K562 (cell line): ENCODE results near the gene STAB1. TPM values are rescaled to one million over a fixed set of nuclear protein-coding genes. Genes with fewer than 3 reads are reported as not detected.

Experiments used
- ATAC-seq: fragments of 200-7000 bp; cut with Tn5 transposase; 3 replicates; pipeline ENCODE4 v1.9.1; 2020; ENCODE audit warnings: moderate library complexity
- BruUV-seq: library from RNA; stranded (reverse); fragments of 400-500 nt; replicated peaks from 2 replicates; lab custom pipeline; 2021; lab: Mats Ljungman, UMichigan
- CTCF ChIA-PET: fragments of 300-600 bp; formaldehyde crosslinking; extraction: SDS; loops from one replicate; lab custom pipeline; 2021; ENCODE audit warnings: low intra/inter-chr PET ratio; lab: Yijun Ruan, JAX
- POLR2A ChIA-PET: fragments of 300-600, 350-650 bp; sonication (Branson Sonifier 250); formaldehyde crosslinking; extraction: SDS; loops from one replicate; lab custom pipeline; 2021; ENCODE audit warnings: antibody characterized with exemption, inconsistent platforms; lab: Yijun Ruan, JAX
- DNase-seq, 4 experiments: peaks; one replicate each; pipeline versions ENCODE4 v3.0.0 to v3.0.0-alpha.2; 2011 to 2018; ENCODE audit warnings: low spot score in 3 of 4, mixed read lengths in 3 of 4; ENCODE audit errors: extremely low read depth in 1 of 4
- FAIRE-seq: peaks from 2 replicates; lab custom pipeline; 2011; peaks lifted over from hg19 to GRCh38; lab: Jason Lieb, UNC
- H2AFZ ChIP-seq: 2 replicates; pipeline ENCODE4 v1.6.0; 2011; ENCODE audit warnings: low read depth, low read length, control low read depth, inconsistent platforms
- H3K27ac ChIP-seq: fragments of 200-600 bp; 3 replicates; pipeline ENCODE4 v1.8.0; 2011; ENCODE audit warnings: low read depth, mild to moderate bottlenecking, control low read depth, inconsistent platforms, low read length, moderate library complexity, mixed read lengths; ENCODE audit errors: extremely low read depth
- H3K27me3 ChIP-seq, 2 experiments: fragments of 300-600 bp in 1 of 2; 2 replicates in 1 of 2; 3 replicates in 1 of 2; pipeline versions ENCODE4 v1.6.0 to v1.8.0; 2011; ENCODE audit warnings: inconsistent platforms in 2 of 2, low read length in 2 of 2, mild to moderate bottlenecking in 1 of 2, mixed read lengths in 1 of 2, moderate library complexity in 1 of 2; ENCODE audit not compliant: control insufficient read depth in 2 of 2, insufficient read depth in 2 of 2
- H3K36me3 ChIP-seq: fragments of 300-600 bp; 3 replicates; pipeline ENCODE4 v1.8.0; 2011; ENCODE audit warnings: mild to moderate bottlenecking, low read length, inconsistent platforms; ENCODE audit not compliant: control insufficient read depth, insufficient read depth
- H3K4me1 ChIP-seq, 2 experiments: fragments of 200-600 bp in 1 of 2; replicated peaks in 1 of 2; 2 replicates in 1 of 2; 3 replicates in 1 of 2; pipeline versions ENCODE4 v1.5.1 to v1.8.0; 2011; ENCODE audit warnings: inconsistent platforms in 2 of 2, low read length in 2 of 2, mild to moderate bottlenecking in 1 of 2, mixed read lengths in 1 of 2, moderate library complexity in 1 of 2; ENCODE audit not compliant: control insufficient read depth in 2 of 2, insufficient read depth in 2 of 2
- H3K4me2 ChIP-seq: 2 replicates; pipeline ENCODE4 v1.6.1; 2011; ENCODE audit warnings: low read length, control low read depth, inconsistent platforms, mixed read lengths; ENCODE audit not compliant: insufficient read depth
- H3K4me3 ChIP-seq: fragments of 200-600 bp; sonication (generic), shearing (Covaris generic); 2 replicates; pipeline ENCODE4 v1.5.1; 2016; ENCODE audit warnings: control low read depth, inconsistent platforms
- H3K79me2 ChIP-seq: fragments of 200-600 bp; 3 replicates; pipeline ENCODE4 v1.8.0; 2011; ENCODE audit warnings: low read length, inconsistent platforms; ENCODE audit not compliant: control insufficient read depth, insufficient read depth
- H3K9ac ChIP-seq, 2 experiments: 2 replicates each; pipeline versions ENCODE4 v1.6.0 to v1.6.1; 2011; ENCODE audit warnings: low read depth in 2 of 2, low read length in 2 of 2, control low read depth in 1 of 2, inconsistent platforms in 1 of 2, mild to moderate bottlenecking in 1 of 2, mixed read lengths in 1 of 2; ENCODE audit not compliant: insufficient read depth in 1 of 2
- H3K9me1 ChIP-seq: one replicate; pipeline ENCODE4 v1.6.0; 2011; ENCODE audit warnings: inconsistent platforms, mild to moderate bottlenecking, low read length, moderate library complexity; ENCODE audit not compliant: control insufficient read depth, insufficient read depth
- H3K9me3 ChIP-seq: replicated peaks from 2 replicates; pipeline ENCODE4 v1.5.1; 2011; ENCODE audit warnings: low read depth, low read length, inconsistent platforms; ENCODE audit not compliant: control insufficient read depth, insufficient read depth
- H4K20me1 ChIP-seq: replicated peaks from 2 replicates; pipeline ENCODE4 v1.6.1; 2011; ENCODE audit warnings: low read length, inconsistent platforms, mixed read lengths; ENCODE audit not compliant: control insufficient read depth, insufficient read depth
- CHD4 ChIP-seq: fragments of 200-600 bp; sonication (generic); IDR thresholded peaks from 3 replicates; pipeline ENCODE4 v1.6.1; 2012; ENCODE audit warnings: low read depth, mild to moderate bottlenecking, mixed read lengths, low read length, inconsistent platforms; ENCODE audit not compliant: insufficient read depth, insufficient replicate concordance, poor library complexity, severe bottlenecking
- CXXC5 ChIP-seq: fragments of 250-450 bp; sonication (Bioruptor Pico); IDR thresholded peaks from 2 replicates; pipeline ENCODE4 v1.8.0; 2022; ENCODE audit warnings: inconsistent platforms, mild to moderate bottlenecking, moderate library complexity
- GABPB1 ChIP-seq: sonication (generic); formaldehyde crosslinking; IDR thresholded peaks from 2 replicates; pipeline ENCODE4 v1.8.0; 2022; ENCODE audit warnings: mild to moderate bottlenecking, missing genetic modification reagents
- GATAD2A ChIP-seq: fragments of 450-650 bp; IDR thresholded peaks from 2 replicates; pipeline ENCODE4 v1.6.1; 2017
- HDAC6 ChIP-seq: IDR thresholded peaks from 2 replicates; pipeline ENCODE4 v1.6.1; 2012; ENCODE audit warnings: low read depth, mild to moderate bottlenecking, control low read depth, inconsistent platforms, low read length, moderate library complexity
- POU5F1 ChIP-seq: fragments of 150-350 bp; IDR thresholded peaks from 2 replicates; pipeline ENCODE4 v1.6.1; 2014; ENCODE audit warnings: borderline replicate concordance, low read length, low read depth, mild to moderate bottlenecking; ENCODE audit not compliant: partially characterized antibody
- RNF2 ChIP-seq: sonication (generic); IDR thresholded peaks from 2 replicates; pipeline ENCODE4 v1.6.1; 2016
- SAFB2 ChIP-seq: fragments of 200-400 bp; formaldehyde crosslinking; IDR thresholded peaks from 2 replicates; pipeline ENCODE4 v1.6.1; 2018; ENCODE audit warnings: borderline replicate concordance, low read length, low read depth, moderate library complexity; ENCODE audit not compliant: severe bottlenecking
- TAF1 ChIP-seq: IDR thresholded peaks from 2 replicates; pipeline ENCODE4 v1.6.1; 2011; ENCODE audit warnings: mild to moderate bottlenecking, low read length, moderate library complexity; ENCODE audit not compliant: insufficient read depth, control insufficient read depth, severe bottlenecking; ENCODE audit errors: extremely low read depth
- TBL1XR1 ChIP-seq, 2 experiments: IDR thresholded peaks; 2 replicates each; pipeline ENCODE4 v1.6.1; 2012; ENCODE audit warnings: improper control_type of control experiment in 2 of 2, low read length in 2 of 2, mild to moderate bottlenecking in 1 of 2
- ZNF263 ChIP-seq: sonication (generic); formaldehyde crosslinking; IDR thresholded peaks from 2 replicates; pipeline ENCODE4 v1.8.0; 2022; ENCODE audit warnings: mild to moderate bottlenecking, missing genetic modification reagents, borderline replicate concordance
- ZNF324 ChIP-seq: fragments of 250-450 bp; sonication (Bioruptor Pico); IDR thresholded peaks from 2 replicates; pipeline ENCODE4 v1.4.0; 2020; ENCODE audit warnings: mild to moderate bottlenecking
- WGBS: fragments of 100-300 bp; shearing (Covaris generic); methylation state at CpG from one replicate; pipeline ENCODE4 v1.1.6; 2016; ENCODE audit warnings: low coverage, mixed read lengths; ENCODE audit not compliant: insufficient coverage; ENCODE audit errors: missing lambda C conversion rate; 5-methylcytosine and 5-hydroxymethylcytosine counted together
- in situ Hi-C: fragments of 300-500 bp; cut with MboI; formaldehyde crosslinking; loops from 4 replicates; pipeline ENCODE4 v1.15.0; 2018; ENCODE audit warnings: inconsistent platforms, mixed read lengths
- intact Hi-C: fragments of 100-400 bp; cut with micrococcal nuclease; formaldehyde crosslinking; loops from 2 replicates; pipeline ENCODE4 v1.14.2; 2022
- polyA plus RNA-seq, 8 experiments: library from polyadenylated mRNA; depleted of rRNA in 4 of 8; stranded (reverse) in 5 of 8; unstranded in 3 of 8; fragments of >200 nt; fragmentation: Nextera tagmentation in 2 of 8; fragmentation: Illumina TruSeq in 1 of 8; extraction: Ambion mirVana in 2 of 8; extraction: Trizol in 1 of 8; gene quantifications; 2 replicates each; pipeline versions ENCODE4 v1.2.1 to v1.2.3, GENCODE V29; 2011 to 2014; ENCODE audit warnings: inconsistent platforms in 1 of 8, missing spikeins in 1 of 8
- total RNA-seq, 7 experiments: library from RNA; depleted of rRNA in 6 of 7; stranded (reverse); fragments of >200 nt in 6 of 7; fragmentation: Illumina TruSeq in 2 of 7; extraction: Trizol in 2 of 7; gene quantifications; 2 replicates each; pipeline versions ENCODE4 v1.2.1 to v1.2.3, GENCODE V29; 2011 to 2021; ENCODE audit warnings: low replicate concordance in 1 of 7
- TF ChIP-seq, protein P1 (sequence below), 3 experiments: fragments of 200-800 bp in 1 of 3; sonication (Bioruptor generic) in 1 of 3; sonication (generic) in 1 of 3; formaldehyde crosslinking in 1 of 3; IDR thresholded peaks; 2 replicates each; pipeline versions ENCODE4 v1.6.1 to v1.8.0; 2016 to 2022; ENCODE audit warnings: mild to moderate bottlenecking in 2 of 3, missing compliant biosample characterization in 2 of 3, missing genetic modification characterization in 2 of 3, missing genetic modification reagents in 1 of 3
- TF ChIP-seq, protein P2 (sequence below): fragments of 150-350 bp; conservative IDR thresholded peaks from 2 replicates; pipeline ENCODE4 v1.6.1; 2014; ENCODE audit warnings: low read length

STAB1 gene
- total and polyA plus RNA-seq, 9 of the 15 experiments (the other 6 are each of a cell fraction or from before 2014, with no cell fraction given): 0.20 to 3.9 (median 1.2) TPM

DNA sequence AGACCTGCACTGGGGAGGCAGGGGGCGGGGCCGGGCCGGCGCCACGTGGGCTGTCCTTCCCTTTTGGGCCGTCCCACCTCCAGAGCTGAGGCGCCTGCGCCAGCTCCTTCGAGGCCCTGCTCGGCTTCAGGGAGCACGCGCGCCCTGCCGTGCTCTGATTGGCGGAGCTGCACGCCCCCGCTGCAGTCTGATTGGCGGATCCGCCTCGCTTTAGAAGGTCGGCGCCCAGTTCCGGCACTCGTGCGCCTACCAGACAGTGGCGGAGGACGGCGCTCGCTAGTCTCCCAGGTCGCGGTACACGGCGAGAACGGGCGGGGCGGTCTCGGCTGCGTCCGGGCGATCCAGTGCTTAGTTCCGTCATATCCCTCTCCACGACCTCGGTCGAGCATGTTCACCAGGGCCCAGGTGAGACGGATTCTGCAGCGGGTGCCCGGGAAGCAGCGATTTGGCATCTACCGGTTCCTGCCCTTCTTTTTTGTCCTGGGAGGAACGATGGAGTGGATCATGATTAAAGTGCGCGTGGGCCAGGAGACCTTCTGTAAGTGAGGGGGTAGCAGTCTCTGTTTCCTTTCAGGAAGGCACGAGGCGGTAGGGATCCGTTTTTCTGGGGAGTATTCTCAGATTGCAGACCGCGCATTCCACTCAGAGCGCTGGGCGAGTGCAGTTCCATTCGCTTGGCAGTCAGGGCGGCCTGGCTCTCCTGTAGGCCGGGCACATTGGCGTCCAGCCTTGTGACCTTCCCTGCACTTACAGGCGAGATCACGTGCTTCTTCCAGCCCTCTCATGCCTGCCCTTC is 41.4 kb downstream of the STAB1 start, which contains the start of gene UQCC5:
Gene UQCC5, plus strand, starts transcription at position 237 of the 796 bp plus-strand sequence. Its CDS starts 151 bp downstream, at position 388.
- peak within 1 kb of the TSS; percentile 91 for H3K4me3 ChIP-seq
- peak within 1 kb of the TSS; percentile 98 for H3K4me2 ChIP-seq
- peak; percentile 89 for ATAC-seq
- intact Hi-C loops: loop anchor here (2.0 kb wide), 1 partner anchor 146 kb away; no protein-coding TSS in a partner anchor
- H3K36me3 ChIP-seq: peaks cover 40% of the 10 kb centered on the region; the same call in 2 of the 3 replicates
- peak within 1 kb of the TSS; percentile 88 for H2AFZ ChIP-seq
- peaks cover 34 to 45% of the 10 kb centered on the region in 2 experiments for H3K4me1 ChIP-seq
- in situ Hi-C loops: no loop called here
- H3K27ac ChIP-seq: peak within 1 kb of the TSS; percentile 91
- no peaks in the 10 kb centered on the region for H3K27me3 ChIP-seq
- ChIA-PET POLR2A (interaction anchor here (0.8 to 1.4 kb wide), 6 partner anchors 8 to 150 kb away, joined by 3 to 6 read pairs (median 4); partner anchors contain the start of genes GNL3 and PBRM1), CTCF (no interaction called here)
- peaks cover 86% of the 10 kb centered on the region for H3K79me2 ChIP-seq
- BruUV-seq: no TSS peak
- FAIRE-seq: peak; percentile 91
- WGBS: 2% methylated on average over 30 of the region's 65 CpGs
- no peaks in the 10 kb centered on the region for H3K9me3 ChIP-seq
- DNase-seq: peak; percentile 87 to 97 (median 92)
- peaks cover 6% of the 10 kb centered on the region for H3K9me1 ChIP-seq
- H3K9ac ChIP-seq: peak within 1 kb of the TSS; percentile 95
- peaks cover 23% of the 10 kb centered on the region for H4K20me1 ChIP-seq
- peak; percentile 58; the same call in 1 of the 2 replicates for TF ChIP-seq ZNF263 (CRISPR knock-in tag)
- TF ChIP-seq, protein P1, sequence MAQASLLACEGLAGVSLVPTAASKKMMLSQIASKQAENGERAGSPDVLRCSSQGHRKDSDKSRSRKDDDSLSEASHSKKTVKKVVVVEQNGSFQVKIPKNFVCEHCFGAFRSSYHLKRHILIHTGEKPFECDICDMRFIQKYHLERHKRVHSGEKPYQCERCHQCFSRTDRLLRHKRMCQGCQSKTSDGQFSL (CRISPR knock-in tag; IDR thresholded peaks at IDR 0.05): no peak
- TF ChIP-seq, protein P1 (tag; IDR thresholded peaks at IDR 0.05): no peak
- peak; percentile 84 for TF ChIP-seq TAF1
- no peak for TF ChIP-seq HDAC6
- no peak for TF ChIP-seq TBL1XR1 (IDR thresholded peaks at IDR 0.05; ENCODE audit: low read length in 2 of 2)
- TF ChIP-seq GATAD2A: no peak
- TF ChIP-seq RNF2: 0 out of 2 replicates have a peak, but pooled peaks have one; percentile 15
- no peak for TF ChIP-seq CHD4
- peak; percentile 62 for TF ChIP-seq GABPB1 (CRISPR knock-in tag)
- TF ChIP-seq POU5F1: no peak
- TF ChIP-seq, protein P2, sequence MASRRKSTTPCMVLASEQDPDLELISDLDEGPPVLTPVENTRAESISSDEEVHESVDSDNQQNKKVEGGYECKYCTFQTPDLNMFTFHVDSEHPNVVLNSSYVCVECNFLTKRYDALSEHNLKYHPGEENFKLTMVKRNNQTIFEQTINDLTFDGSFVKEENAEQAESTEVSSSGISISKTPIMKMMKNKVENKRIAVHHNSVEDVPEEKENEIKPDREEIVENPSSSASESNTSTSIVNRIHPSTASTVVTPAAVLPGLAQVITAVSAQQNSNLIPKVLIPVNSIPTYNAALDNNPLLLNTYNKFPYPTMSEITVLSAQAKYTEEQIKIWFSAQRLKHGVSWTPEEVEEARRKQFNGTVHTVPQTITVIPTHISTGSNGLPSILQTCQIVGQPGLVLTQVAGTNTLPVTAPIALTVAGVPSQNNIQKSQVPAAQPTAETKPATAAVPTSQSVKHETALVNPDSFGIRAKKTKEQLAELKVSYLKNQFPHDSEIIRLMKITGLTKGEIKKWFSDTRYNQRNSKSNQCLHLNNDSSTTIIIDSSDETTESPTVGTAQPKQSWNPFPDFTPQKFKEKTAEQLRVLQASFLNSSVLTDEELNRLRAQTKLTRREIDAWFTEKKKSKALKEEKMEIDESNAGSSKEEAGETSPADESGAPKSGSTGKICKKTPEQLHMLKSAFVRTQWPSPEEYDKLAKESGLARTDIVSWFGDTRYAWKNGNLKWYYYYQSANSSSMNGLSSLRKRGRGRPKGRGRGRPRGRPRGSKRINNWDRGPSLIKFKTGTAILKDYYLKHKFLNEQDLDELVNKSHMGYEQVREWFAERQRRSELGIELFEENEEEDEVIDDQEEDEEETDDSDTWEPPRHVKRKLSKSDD: no peak
- no peak for TF ChIP-seq ZNF324 (CRISPR knock-in tag)
- peak; percentile 78 for TF ChIP-seq CXXC5 (CRISPR knock-in tag)
- TF ChIP-seq SAFB2: no peak
